CD4-positive, alpha-beta T cell treated with Interleukin-17A for 4 hours (primary cell): ENCODE results near the gene ST6GALNAC4.

Source experiments
- DNase-seq: peaks from one replicate; pipeline ENCODE4 v3.0.0-alpha.2; 2020; ENCODE audit warnings: mixed read lengths

Gene ST6GALNAC4

GRCh38 chr9:127916720-127917581, at the start of gene ST6GALNAC4:
TSS of gene ST6GALNAC4 (minus strand) at chr9:127917041. CDS start at chr9:127916419, 622 bp downstream.
- peak; percentile 99 for DNase-seq

GRCh38 chr9:127965953-127966352, 49.1 kb upstream of the ST6GALNAC4 start:
- DNase-seq = peak; percentile 13

- peak; percentile 43 for DNase-seq
These were observed 46.7 kb upstream of the ST6GALNAC4 start for GRCh38 chr9:127963359-127964064.

GRCh38 chr9:127963041-127963358, 46.2 kb upstream of the ST6GALNAC4 start:
- no peak for DNase-seq

- DNase-seq = no peak
These were observed 45.4 kb upstream of the ST6GALNAC4 start for GRCh38 chr9:127962278-127962677.

GRCh38 chr9:127961613-127962155, 44.8 kb upstream of the ST6GALNAC4 start:
- DNase-seq = no peak

GRCh38 chr9:127961155-127961490, 44.3 kb upstream of the ST6GALNAC4 start:
- no peak for DNase-seq

- no peak for DNase-seq
These were observed 43.7 kb upstream of the ST6GALNAC4 start for GRCh38 chr9:127960410-127961154.

GRCh38 chr9:127959841-127960409, 43.1 kb upstream of the ST6GALNAC4 start:
- no peak for DNase-seq

GRCh38 chr9:127959398-127959797, 42.6 kb upstream of the ST6GALNAC4 start:
- no peak for DNase-seq

GRCh38 chr9:127958728-127959127, 41.9 kb upstream of the ST6GALNAC4 start:
- no peak for DNase-seq

GRCh38 chr9:127955294-127956015, 38.6 kb upstream of the ST6GALNAC4 start:
- peak; percentile 87 for DNase-seq

GRCh38 chr9:127954831-127955293, 38.0 kb upstream of the ST6GALNAC4 start:
- DNase-seq = no peak

GRCh38 chr9:127953768-127954505, 37.1 kb upstream of the ST6GALNAC4 start:
- DNase-seq = no peak

GRCh38 chr9:127953154-127953553, 36.3 kb upstream of the ST6GALNAC4 start:
- DNase-seq = no peak

GRCh38 chr9:127950513-127951289, 33.9 kb upstream of the ST6GALNAC4 start:
- no peak for DNase-seq

GRCh38 chr9:127949827-127950512, 33.1 kb upstream of the ST6GALNAC4 start:
- no peak for DNase-seq

GRCh38 chr9:127947841-127948710, 31.2 kb upstream of the ST6GALNAC4 start:
- DNase-seq = no peak

GRCh38 chr9:127946728-127947127, 29.9 kb upstream of the ST6GALNAC4 start:
- no peak for DNase-seq
